ENCODE results near the gene ATXN10. TPM values are rescaled to one million over a fixed set of nuclear protein-coding genes. Genes with fewer than 3 reads are reported as not detected.
"Not testable (repeated sequence)": the region's sequence is repeated elsewhere in the genome, so short reads cannot be mapped to it uniquely, and the experiment has no call there.

The ATXN10 gene
- total RNA-seq, 1 donor from 2014 or later, result 107 TPM

DNA sequence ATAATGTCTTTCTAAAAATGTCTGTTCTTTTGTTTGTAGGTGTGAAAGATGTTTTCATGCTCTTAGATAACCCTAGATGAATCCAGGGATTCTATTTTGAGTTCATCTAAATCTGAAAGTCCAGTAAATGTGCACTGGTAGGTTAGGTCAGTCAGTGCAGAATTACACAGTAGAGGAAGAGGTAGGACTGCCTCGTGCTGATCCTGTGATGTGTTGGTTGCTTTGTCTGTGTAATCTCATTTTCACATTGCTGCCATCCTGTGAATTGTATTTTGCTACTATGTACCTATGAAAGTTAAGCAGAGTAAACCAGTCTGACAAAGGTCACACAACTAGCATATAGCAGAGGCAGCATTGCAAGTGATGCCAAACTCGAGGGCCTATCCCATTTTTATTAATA, 36.5 kb downstream of the ATXN10 start:
- DNase-seq (ENCODE audit: low spot score), result no peak

DNA sequence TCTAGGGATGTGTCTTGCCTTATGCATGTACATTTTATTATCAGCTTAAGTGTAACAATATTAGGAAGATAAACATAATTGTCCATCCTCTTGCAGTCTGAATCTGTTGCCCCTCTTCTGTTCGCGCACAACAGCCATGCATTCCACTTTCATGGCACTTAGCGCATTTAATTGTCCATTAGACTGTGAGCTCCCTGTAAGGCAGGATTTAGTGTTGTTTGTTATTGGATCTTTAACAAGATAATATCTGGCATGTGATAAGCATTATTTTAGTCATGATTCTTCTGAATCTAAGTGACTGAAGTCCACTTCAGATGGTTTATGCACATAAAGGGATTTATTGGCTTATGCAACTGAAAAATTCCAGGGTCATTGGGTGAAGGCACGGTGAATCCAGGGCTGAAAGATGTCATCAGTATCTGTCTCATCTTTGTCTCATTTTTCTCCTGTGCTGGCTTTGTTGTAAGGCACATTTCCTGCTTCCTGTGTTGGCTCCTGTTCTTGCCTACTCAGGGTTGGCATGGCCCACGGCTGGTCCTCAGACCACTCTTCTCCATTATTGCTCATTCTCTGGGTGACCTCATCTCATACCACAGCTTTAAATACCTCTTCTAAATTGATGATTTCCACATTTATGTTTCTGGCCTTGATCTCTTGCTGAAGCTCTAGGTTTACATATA, 37.6 kb downstream of the ATXN10 start:
- no peak for DNase-seq (ENCODE audit: low spot score)

DNA sequence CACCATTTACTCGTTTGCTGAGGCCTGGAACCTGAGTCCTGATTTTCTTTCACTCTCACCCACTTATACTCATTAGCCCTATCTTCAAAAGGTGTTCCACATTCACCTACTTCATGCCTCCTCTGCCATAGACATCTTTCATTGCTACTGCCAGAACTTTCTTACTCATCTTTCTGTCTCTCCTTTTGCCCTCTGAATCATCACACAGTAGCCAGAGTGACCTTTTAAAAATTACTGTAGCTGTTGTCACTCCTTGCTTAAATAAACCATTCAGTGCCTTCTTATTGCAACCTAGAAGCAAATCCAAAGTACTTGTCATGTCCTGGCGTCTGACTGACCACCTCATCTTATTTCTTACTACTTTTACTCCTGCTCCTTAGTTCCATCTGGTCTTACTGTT, 38.2 kb downstream of the ATXN10 start:
- DNase-seq (ENCODE audit: low spot score), result no peak

DNA sequence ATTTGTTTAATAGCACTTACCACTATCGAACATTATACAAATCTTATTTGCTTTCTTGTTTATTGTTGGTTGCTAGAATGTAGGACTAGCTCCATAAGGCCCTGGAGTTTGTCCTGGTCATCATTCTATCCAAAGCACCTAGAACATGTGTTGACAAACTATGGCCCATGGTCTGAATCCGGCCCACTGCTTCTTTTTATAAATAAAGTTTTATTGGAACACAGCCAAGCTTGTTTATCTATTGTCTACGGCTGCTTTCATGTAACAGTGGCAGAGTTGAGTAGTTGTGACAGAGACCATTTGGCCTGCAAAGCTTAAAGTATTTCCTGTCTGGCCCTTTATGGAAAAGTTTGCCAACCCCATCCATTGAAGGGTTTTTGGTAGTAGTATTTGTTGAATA, 38.8 kb downstream of the ATXN10 start:
- no peak for DNase-seq (ENCODE audit: low spot score)

DNA sequence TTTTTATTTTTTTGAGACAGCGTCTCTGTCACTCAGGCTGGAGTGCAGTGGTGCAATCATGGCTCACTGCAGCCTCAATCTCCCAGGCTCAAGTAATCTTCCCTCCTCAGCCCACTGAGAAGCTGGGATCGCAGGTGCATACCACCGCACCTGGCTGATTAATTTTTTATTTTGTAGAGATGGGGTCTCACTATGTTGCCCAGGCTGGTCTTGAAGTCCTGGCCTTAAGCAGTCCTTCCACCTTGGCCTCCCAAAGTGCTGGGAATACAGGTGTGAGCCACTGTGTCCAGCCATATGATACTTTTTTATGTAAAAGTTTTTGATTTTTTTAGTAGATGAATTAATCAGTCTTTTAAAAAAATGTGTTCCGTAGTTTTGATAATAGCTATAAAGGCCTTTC, 42.8 kb downstream of the ATXN10 start:
- not testable (repeated sequence) for DNase-seq (ENCODE audit: low spot score)

DNA sequence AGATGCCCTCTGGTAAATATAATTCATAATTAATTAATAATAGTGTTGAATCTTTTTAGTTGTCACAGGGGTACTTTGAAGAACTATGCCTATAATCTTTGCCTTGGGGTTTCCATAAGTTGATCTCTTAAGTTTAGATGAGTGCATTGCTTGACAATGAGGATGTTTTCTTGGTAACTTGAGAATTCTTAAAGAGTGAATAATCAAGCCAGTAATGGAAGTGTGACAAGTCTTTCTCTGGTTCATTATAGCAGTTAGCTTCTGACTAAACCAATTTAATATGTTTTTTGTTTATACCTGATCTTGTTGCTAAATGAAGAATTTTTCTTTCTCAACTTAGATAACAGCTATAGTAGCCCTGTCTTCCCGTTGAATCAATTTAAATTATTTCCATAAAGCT, 46.2 kb downstream of the ATXN10 start:
- DNase-seq (ENCODE audit: low spot score), result no peak

DNA sequence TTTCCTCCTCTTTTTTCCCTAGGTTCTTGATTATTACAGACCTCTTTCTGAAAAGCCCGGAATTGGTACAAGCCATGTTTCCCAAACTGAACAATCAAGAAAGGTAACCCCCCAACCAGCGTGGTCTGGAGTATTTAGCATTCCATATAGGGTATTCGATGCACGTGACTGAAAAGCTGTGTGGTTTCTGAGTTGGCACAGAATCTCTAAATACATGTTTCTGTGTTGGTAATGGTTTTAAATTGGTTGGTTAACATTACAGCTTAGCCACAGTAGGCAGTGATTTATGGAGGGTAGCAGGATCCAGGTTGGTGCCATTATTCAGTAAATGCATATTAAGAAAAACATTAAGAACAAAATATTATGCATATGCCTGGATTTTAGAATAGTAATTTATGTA, 46.8 kb downstream of the ATXN10 start:
- DNase-seq (ENCODE audit: low spot score), result no peak

DNA sequence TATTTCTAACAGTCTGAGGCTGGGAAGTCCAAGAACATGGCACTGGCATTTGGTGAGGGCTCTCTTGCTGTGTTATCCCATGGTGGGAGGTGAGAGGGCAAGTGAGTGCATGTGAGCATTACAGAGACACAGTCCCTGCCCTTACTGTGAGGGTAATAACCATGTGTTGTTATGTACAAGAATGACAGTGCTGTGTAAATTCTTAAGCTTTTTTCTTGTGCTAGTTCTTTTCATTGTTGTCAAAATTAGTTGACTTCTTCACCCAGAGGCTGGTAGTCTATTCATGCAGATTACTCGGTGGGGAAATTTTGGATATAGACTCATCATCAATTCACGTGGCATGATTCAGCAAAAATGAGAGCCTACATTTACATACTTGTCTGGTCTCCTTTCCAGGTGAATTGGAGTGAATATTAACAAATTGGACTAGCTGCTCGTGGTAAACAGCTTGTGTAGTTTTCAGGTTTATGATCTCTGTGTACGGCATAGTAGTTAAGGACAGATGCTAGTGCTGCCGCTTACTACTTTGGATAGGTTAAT, 49.3 kb downstream of the ATXN10 start:
- no peak for DNase-seq (ENCODE audit: low spot score)

DNA sequence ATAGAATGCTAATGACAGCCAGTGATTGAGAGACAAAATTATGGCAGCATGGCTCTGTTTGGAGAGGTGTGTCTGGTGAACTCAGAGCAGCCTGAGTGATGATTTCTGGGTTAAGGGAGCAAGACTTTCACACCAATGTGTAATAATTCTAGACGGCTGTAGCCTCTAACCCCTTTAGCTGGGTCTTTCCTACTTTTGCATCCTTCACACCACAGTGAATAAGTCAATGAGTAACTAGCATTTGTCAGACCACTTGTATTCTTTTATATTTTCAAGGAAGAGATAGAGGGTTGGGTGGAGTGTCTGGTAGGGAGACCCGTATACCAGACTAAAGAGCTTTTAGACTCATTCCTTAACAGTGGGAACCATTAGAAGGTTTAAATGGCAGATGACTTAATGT, 50.4 kb downstream of the ATXN10 start:
- DNase-seq (ENCODE audit: low spot score), result no peak

DNA sequence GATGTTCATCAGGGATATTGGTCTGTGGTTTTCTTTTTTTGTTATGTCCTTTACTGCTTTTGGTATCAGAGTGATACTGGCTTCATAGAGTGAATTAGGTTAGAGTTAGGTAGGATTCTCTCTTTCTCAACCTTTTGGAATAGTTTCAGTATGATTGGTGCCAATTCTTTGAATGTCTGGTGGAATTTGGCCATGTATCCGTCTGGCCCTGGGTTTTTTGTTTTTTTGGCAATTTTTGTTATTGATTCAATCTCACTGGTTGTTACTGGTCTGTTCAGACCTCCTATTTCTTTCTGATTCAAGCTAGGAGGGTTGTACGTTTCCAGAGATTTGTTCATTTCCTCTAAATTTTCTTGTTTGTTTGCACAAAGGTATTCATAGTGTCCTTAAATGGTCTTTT, 54.4 kb downstream of the ATXN10 start:
- DNase-seq (ENCODE audit: low spot score), result no peak

DNA sequence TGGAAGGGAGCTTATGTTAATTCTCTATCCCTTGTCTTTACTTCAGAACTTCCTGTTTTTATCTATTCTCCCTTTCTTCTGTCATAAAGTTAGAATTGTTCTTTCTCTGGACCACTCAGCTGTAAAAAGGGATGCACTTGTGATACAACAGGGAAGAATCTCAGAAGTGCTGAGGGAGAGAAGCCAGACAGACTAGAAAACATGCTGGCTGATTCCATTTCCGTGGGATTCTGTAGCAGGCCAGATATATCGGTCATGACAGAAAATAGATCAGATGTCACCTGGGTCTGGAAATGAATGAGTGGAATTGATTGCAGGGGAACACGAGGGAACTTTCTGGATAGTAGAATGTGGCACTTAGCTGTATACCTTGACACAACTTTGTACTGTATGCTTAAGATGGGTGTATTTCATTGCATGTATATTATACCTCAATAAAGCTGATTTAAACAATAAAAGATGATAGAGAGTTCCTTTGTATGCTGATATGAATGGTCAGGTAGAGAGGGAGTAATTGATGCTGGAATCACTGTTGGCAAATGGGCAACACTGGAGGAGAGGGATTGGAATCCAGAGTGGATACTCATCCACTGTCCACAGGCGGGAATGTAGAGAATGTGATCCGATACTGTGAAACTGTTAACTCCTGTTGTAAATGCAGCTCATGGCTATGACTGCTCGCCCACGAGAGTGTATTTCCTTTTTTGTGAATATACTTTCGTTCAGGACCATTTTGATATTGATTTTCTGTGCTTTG, 59.6 kb downstream of the ATXN10 start:
- DNase-seq (ENCODE audit: low spot score), result no peak

DNA sequence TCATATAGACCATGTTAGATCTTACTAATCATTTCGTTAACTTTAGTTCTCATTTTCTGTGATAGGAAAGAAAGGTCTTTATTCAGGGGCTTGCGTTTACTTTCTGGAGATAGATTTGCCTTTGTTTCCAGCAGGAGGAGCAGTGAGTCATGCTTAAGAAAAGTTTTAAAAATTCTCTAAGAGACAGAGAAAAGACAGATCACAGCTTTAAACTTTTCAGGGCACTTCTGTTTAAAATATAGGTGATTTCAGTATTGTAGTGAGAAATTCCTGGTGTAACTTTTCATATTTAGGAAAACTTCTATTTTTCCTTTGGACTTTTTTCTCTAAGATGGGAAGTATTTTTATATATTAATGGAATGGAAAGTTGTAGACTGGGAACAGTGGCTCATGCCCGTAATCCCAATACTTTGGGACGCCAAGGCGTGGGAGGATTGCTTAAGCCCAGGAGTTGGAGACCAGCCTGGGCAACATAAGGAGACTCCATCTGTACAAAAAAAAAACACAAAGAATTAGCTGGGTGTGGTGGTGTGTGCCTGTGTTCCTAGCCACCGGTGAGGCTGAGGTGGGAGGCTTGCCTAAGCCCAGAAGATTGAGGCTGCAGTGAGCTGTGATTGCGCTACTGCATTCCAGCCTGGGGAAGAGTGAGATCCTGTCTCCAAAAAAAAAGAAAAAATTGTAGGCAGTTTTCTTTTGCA, 60.3 kb downstream of the ATXN10 start:
- no peak for DNase-seq (ENCODE audit: low spot score)

DNA sequence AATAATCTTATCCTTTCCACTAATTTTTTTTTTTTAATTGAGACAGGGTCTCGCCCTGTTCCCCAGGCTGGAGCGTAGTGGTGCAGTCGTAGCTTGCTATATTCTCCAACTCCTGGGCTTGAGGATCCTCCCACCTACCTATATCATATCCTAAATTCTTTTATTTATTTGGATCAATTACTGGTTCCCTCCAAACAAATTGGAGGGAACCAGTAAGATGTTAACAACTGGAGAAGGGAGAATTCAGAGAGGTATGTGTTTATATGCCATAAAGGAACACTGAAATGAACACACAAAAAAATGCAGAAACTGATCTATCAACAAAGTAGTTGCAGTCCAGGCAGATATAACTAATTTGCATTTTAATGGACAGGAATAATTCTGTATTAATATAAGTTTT, 63.6 kb downstream of the ATXN10 start:
- DNase-seq (ENCODE audit: low spot score), result no peak

DNA sequence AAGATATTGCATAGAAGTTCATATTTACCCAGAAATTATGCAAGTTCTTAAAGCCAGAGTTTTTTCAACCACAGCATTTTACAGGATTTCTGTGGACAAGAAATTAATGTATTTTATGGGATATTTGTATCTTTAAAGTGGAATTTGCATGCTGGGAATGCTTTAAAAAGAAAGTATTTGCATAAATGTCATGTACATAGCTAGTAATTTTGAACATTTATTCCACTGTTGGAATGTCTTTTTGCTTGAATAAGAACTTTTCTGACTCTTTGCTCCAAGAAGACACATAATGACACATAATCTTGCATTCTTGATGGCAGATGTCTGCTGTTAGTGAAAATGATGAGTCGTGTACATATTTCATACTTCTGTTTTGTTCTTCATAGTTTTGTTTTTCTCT, 66.6 kb downstream of the ATXN10 start:
- no peak for DNase-seq (ENCODE audit: low spot score)

DNA sequence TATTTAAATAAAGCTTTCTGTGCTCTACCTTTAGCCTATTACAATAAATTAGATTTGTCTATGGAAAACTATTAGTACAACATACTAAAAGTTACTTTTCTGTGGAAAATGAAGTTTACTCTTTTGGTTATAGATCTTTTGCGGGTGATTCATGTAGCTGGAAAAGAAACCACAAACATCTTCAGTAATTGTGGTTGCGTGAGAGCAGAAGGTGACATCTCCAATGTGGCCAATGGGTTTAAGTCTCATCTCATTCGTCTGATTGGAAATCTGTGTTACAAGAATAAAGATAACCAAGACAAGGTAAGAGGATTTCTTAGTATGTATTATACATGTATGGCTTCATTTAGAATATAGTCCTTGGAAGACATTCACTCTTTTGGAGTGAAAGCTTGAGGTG, 68.6 kb downstream of the ATXN10 start:
- DNase-seq (ENCODE audit: low spot score), result no peak

DNA sequence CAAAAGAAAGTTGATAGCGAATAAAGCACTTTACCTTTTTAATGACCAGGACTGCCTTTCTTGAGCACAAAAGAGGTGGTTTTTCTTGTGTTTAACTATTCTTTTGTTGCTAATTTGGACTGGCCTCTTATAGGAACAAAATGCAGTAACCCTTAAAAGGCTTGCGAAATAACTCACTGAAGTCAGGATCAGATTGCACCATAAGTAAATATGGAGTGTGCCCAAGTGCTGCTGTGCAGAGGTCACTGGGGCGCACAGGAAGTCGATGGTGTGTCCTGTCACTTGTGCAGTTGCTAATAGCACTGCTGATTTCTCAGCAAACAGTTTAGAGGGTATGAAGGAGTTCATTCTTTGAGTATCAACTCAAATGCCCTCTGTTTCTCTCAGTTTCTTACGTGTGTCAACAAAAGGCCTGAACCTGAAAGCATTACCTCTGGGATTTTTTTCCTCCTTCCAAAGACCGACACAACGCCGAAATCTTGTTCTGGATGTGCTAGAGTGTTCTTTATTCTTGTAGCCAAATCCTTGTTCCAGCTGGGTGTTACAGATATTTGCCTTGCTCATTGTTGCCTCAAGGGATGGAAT, 71.3 kb downstream of the ATXN10 start:
- DNase-seq (ENCODE audit: low spot score), result no peak

DNA sequence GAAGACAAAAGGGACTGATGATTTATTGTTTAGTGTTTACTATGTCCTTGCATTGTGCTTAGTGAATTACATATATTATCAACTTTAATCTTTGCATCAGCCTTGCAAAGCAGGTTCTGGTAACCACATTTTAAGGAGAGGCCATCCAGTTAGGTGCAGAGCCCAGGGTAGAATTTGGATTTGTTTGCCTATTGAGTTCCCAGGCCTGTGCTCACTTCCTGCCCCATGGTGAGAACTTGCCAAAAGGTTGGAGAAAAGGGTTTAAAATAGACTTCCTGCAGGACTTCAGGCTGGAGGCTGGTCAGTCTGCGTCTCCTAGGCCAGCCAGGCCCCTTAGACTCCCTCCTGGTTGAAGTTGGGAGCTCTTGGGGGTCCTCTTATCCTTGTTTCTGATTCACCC, 72.1 kb downstream of the ATXN10 start:
- DNase-seq (ENCODE audit: low spot score), result no peak

DNA sequence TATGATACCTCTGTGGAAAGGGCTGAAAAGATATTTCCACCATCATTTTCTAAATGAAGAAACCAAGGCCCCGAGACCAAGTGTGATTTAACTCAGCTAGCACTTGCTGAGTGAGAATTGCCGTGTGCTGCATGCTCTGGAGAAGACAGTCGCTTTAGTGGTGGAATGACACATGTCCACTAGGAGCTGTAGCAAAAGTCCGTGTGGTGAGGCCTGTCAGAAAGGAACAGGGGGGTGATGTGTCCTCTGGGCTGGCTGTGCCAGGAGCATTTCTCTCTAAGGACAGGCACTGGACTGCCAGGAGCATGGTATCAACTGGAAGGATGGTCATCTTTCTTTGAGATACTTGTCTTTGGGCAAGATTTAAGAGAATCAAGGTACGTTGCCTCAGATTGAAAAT, 72.8 kb downstream of the ATXN10 start:
- DNase-seq (ENCODE audit: low spot score), result no peak

DNA sequence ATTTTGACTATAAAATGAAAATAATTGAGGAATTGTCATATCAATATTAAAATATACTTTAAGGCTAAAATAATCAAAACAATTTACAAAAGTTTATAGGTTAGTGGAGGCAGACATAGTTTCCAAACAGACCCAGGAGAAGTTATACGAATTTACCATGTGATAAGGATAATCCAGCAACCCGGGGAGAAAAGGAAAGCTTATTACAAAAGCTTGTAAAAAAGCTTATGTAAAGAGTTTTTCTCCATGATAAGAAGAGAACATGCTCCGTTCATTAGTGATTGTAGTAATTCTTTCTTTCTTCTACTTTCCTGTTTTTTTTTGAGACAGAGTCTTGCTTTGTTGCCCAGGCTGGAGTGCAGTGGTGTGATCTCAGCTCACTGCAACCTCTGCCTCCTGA, 79.0 kb downstream of the ATXN10 start:
- no peak for DNase-seq (ENCODE audit: low spot score)

DNA sequence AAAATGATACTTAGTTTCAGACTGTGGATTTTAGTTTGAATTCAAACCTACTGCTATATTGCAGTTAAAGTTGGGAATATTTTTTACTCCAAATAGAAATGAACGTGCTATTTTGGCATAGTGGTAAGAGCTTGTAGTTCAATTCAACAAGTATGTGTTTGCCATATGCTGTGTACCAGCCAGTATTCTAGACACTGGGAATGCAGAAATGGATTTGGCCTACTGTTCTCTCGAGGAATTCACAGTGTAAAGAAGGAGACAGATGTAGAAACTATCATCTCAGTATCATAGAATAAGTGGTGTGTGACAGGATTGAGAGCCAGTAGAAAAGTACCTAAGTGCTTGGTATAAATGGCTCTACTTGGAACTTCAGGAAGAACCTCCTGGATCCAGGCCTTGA, 80.4 kb downstream of the ATXN10 start:
- DNase-seq (ENCODE audit: low spot score), result no peak

DNA sequence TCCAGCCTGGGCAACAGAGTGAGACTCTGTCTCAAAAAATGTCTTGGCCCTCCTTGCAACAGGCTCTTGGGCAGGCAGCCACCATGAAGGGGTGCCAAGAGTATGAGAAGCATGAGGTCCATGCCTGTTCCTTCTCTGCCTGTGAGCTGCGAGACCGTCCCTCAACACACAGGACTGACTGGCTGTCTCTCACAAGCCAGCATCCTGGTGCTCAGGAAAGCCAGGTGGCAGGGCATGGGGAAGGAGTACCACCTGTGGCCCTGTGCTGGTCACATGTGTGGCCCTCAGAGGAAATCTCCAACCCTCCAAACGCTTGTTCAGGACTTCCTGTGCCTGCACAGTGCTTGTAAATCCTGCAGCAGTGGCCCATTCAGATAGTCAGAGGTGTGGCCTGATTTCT, 83.2 kb downstream of the ATXN10 start:
- DNase-seq (ENCODE audit: low spot score), result no peak

DNA sequence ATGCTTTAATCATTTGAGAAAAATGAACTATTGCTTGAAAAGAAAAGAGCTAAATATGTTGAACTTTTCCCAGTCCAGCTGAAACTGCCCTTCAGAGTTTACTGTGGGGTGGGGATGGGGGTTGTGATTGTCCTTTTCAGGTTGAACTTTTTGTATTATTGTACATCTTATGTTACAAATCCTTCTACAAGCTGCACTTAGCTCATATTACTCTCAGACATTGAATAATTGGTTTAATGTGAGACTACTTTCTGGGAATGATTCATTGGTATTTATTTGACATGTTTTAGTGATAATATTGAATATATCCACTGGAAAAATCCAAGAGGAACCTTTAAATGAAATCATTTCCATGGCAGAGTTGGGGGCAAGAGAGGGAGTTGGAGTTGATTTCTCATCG, 84.9 kb downstream of the ATXN10 start:
- DNase-seq (ENCODE audit: low spot score), result no peak
